ENCODE data around the gene CCL14.
"Not testable (repeated sequence)": the region's sequence is repeated elsewhere in the genome, so short reads cannot be mapped to it uniquely, and the experiment has no call there.

The CCL14 gene

GRCh38 chr17:35998018-35998545 is 11.6 kb upstream of the CCL14 start:
- no peak overlapping the region for H3K4me3 ChIP-seq
- H3K27ac ChIP-seq = no peak overlapping the region

GRCh38 chr17:35995346-35995745 is 8.8 kb upstream of the CCL14 start:
- H3K27ac ChIP-seq, H3K4me3 ChIP-seq: not testable (repeated sequence)

- H3K27ac ChIP-seq = no peak overlapping the region
- H3K4me3 ChIP-seq = no peak overlapping the region
Observed at GRCh38 chr17:35991075-35991474, 4.5 kb upstream of the CCL14 start.

- peak overlapping the region in 2 of 21 experiments; percentile 67 to 78 for H3K27ac ChIP-seq
- H3K4me3 ChIP-seq = no peak overlapping the region
Observed at GRCh38 chr17:35988164-35988563, 1.6 kb upstream of the CCL14 start.

- Histone ChIP-seq H3K4me3 (no peak overlapping the region), H3K27ac (peak overlapping the region in 2 of 21 experiments; percentile 19 to 28)
Observed at GRCh38 chr17:35984140-35984539, 2.4 kb downstream of the CCL14 start.

GRCh38 chr17:35982409-35983191 is 3.9 kb downstream of the CCL14 start:
- no peak overlapping the region for H3K4me3 ChIP-seq
- no peak overlapping the region for H3K27ac ChIP-seq

- H3K4me3 ChIP-seq = no peak overlapping the region
- H3K27ac ChIP-seq = no peak overlapping the region
Observed at GRCh38 chr17:35981908-35982330, 4.6 kb downstream of the CCL14 start.

- no peak within 1 kb of the TSS for H3K27ac ChIP-seq
- no peak within 1 kb of the TSS for H3K4me3 ChIP-seq
Observed at GRCh38 chr17:35981246-35981645, 5.3 kb downstream of the CCL14 start, which contains the start of gene CCL16. Gene CCL16 (minus strand): TSS chr17:35981497. CDS start chr17:35981420, 77 bp downstream.

- no peak overlapping the region for H3K4me3 ChIP-seq
- H3K27ac ChIP-seq = no peak overlapping the region
Observed at GRCh38 chr17:35978346-35978745, 8.2 kb downstream of the CCL14 start.

GRCh38 chr17:35977509-35977908 is 9.0 kb downstream of the CCL14 start:
- Histone ChIP-seq H3K27ac (no peak overlapping the region), H3K4me3 (no peak overlapping the region)

- H3K27ac ChIP-seq = peak overlapping the region in 4 of 21 experiments; percentile 10 to 61 (median 56)
- no peak overlapping the region for H3K4me3 ChIP-seq
Observed at GRCh38 chr17:35973333-35974260, 12.9 kb downstream of the CCL14 start.

- Histone ChIP-seq H3K4me3 (no peak overlapping the region), H3K27ac (peak overlapping the region in 4 of 21 experiments; percentile 10 to 55 (median 36))
Observed at GRCh38 chr17:35972945-35973332, 13.6 kb downstream of the CCL14 start.

- H3K27ac ChIP-seq = peak overlapping the region in 3 of 21 experiments; percentile 25 to 55 (median 46)
- no peak overlapping the region for H3K4me3 ChIP-seq
Observed at GRCh38 chr17:35972535-35972934, 14.0 kb downstream of the CCL14 start.

- Histone ChIP-seq H3K27ac (peak overlapping the region in 2 of 21 experiments; percentile 25 to 46), H3K4me3 (no peak overlapping the region)
Observed at GRCh38 chr17:35972066-35972465, 14.5 kb downstream of the CCL14 start.

GRCh38 chr17:35969558-35970380 is 16.8 kb downstream of the CCL14 start:
- H3K27ac ChIP-seq = no peak overlapping the region
- no peak overlapping the region for H3K4me3 ChIP-seq

GRCh38 chr17:35968520-35969054 is 17.9 kb downstream of the CCL14 start:
- Histone ChIP-seq H3K27ac (no peak overlapping the region), H3K4me3 (no peak overlapping the region)

- no peak overlapping the region for H3K27ac ChIP-seq
- no peak overlapping the region for H3K4me3 ChIP-seq
Observed at GRCh38 chr17:35965272-35965671, 21.3 kb downstream of the CCL14 start.

GRCh38 chr17:35963663-35964062 is 22.9 kb downstream of the CCL14 start:
- Histone ChIP-seq H3K4me3 (no peak overlapping the region), H3K27ac (no peak overlapping the region)

GRCh38 chr17:35953720-35954119 is 32.8 kb downstream of the CCL14 start:
- H3K4me3 ChIP-seq = no peak overlapping the region
- H3K27ac ChIP-seq = no peak overlapping the region

Measured in skin epidermis (tissue), 12 donors.